H9 (cell line): ENCODE measurements around the gene DOCK10. TPM values are rescaled to one million over a fixed set of nuclear protein-coding genes. Genes with fewer than 3 reads are reported as not detected.

ENCODE experiments used
- DNase-seq: peaks from one replicate; pipeline ENCODE4 v3.0.0-alpha.2; 2017
- H2AFZ ChIP-seq: one replicate; pipeline ENCODE4 v1.6.1; 2013; ENCODE audit warnings: mild to moderate bottlenecking, low read length, control low read depth, moderate library complexity
- H2AK5ac ChIP-seq: 2 replicates; pipeline ENCODE4 v1.6.1; 2013; ENCODE audit warnings: low read length, control low read depth, mixed read lengths; ENCODE audit not compliant: insufficient read length
- H2BK120ac ChIP-seq: one replicate; pipeline ENCODE4 v1.6.1; 2013; ENCODE audit warnings: low read depth, mild to moderate bottlenecking, low read length, control low read depth, inconsistent platforms; ENCODE audit not compliant: poor library complexity, severe bottlenecking
- H2BK12ac ChIP-seq: 2 replicates; pipeline ENCODE4 v1.6.1; 2013; ENCODE audit warnings: low read length, control low read depth, mixed read lengths, low read depth; ENCODE audit not compliant: insufficient read length
- H2BK15ac ChIP-seq: 2 replicates; pipeline ENCODE4 v1.6.1; 2013; ENCODE audit warnings: low read depth, low read length, control low read depth
- H2BK20ac ChIP-seq: one replicate; pipeline ENCODE4 v1.6.1; 2013; ENCODE audit warnings: low read depth, mild to moderate bottlenecking, low read length, control low read depth, inconsistent platforms; ENCODE audit not compliant: poor library complexity, severe bottlenecking
- H2BK5ac ChIP-seq: 2 replicates; pipeline ENCODE4 v1.6.1; 2013; ENCODE audit warnings: low read length, control low read depth, mixed read lengths; ENCODE audit not compliant: insufficient read length
- H3K14ac ChIP-seq: 2 replicates; pipeline ENCODE4 v1.6.1; 2013; ENCODE audit warnings: low read length, control low read depth; ENCODE audit not compliant: insufficient read depth
- H3K18ac ChIP-seq: 2 replicates; pipeline ENCODE4 v1.6.1; 2013; ENCODE audit warnings: low read depth, mild to moderate bottlenecking, mixed read lengths, low read length, control low read depth; ENCODE audit not compliant: insufficient read length
- H3K23ac ChIP-seq: 2 replicates; pipeline ENCODE4 v1.6.1; 2013; ENCODE audit warnings: low read length, control low read depth, mixed read lengths, low read depth; ENCODE audit not compliant: insufficient read length
- H3K23me2 ChIP-seq: 2 replicates; pipeline ENCODE4 v1.6.1; 2013; ENCODE audit warnings: low read depth, mild to moderate bottlenecking, mixed read lengths, low read length, control low read depth; ENCODE audit not compliant: insufficient read length, poor library complexity, severe bottlenecking
- H3K27ac ChIP-seq: 2 replicates; pipeline ENCODE4 v1.5.1; 2013; ENCODE audit warnings: low read length, control low read depth, mixed read lengths, low read depth; ENCODE audit not compliant: insufficient read length
- H3K27me3 ChIP-seq: 2 replicates; pipeline ENCODE4 v1.6.1; 2013; ENCODE audit warnings: low read length, control low read depth, inconsistent platforms; ENCODE audit not compliant: insufficient read depth
- H3K4ac ChIP-seq: 2 replicates; pipeline ENCODE4 v1.6.1; 2013; ENCODE audit warnings: low read depth, mild to moderate bottlenecking, control low read depth, inconsistent platforms, low read length, moderate library complexity
- H3K4me1 ChIP-seq: 2 replicates; pipeline ENCODE4 v1.6.1; 2013; ENCODE audit warnings: low read length, control low read depth, inconsistent platforms; ENCODE audit not compliant: insufficient read depth
- H3K4me2 ChIP-seq: 2 replicates; pipeline ENCODE4 v1.6.1; 2013; ENCODE audit warnings: low read length, control low read depth, mixed read lengths; ENCODE audit not compliant: insufficient read length, insufficient read depth
- H3K56ac ChIP-seq: 2 replicates; pipeline ENCODE4 v1.6.1; 2013; ENCODE audit warnings: low read depth, mild to moderate bottlenecking, mixed read lengths, low read length, control low read depth; ENCODE audit not compliant: insufficient read length
- H3K79me1 ChIP-seq: 2 replicates; pipeline ENCODE4 v1.6.1; 2013; ENCODE audit warnings: low read depth, mild to moderate bottlenecking, moderate library complexity, low read length, control low read depth, inconsistent platforms; ENCODE audit not compliant: insufficient read depth, poor library complexity, severe bottlenecking
- H3K79me2 ChIP-seq: 2 replicates; pipeline ENCODE4 v1.6.1; 2013; ENCODE audit warnings: low read length, control low read depth, inconsistent platforms; ENCODE audit not compliant: insufficient read depth
- H3K9ac ChIP-seq: 2 replicates; pipeline ENCODE4 v1.6.1; 2013; ENCODE audit warnings: low read length, control low read depth, mixed read lengths; ENCODE audit not compliant: insufficient read length; ENCODE audit errors: extremely low read depth
- H3K9me3 ChIP-seq: one replicate; pipeline ENCODE4 v1.6.1; 2013; ENCODE audit warnings: low read depth, low read length, inconsistent platforms; ENCODE audit not compliant: control insufficient read depth
- H3T11ph ChIP-seq: one replicate; pipeline ENCODE4 v1.6.1; 2013; ENCODE audit warnings: mild to moderate bottlenecking, low read length, control low read depth, inconsistent platforms
- H4K20me1 ChIP-seq: one replicate; pipeline ENCODE4 v1.6.1; 2013; ENCODE audit not compliant: control insufficient read depth, insufficient read length, insufficient read depth
- H4K5ac ChIP-seq: 2 replicates; pipeline ENCODE4 v1.6.1; 2013; ENCODE audit warnings: low read depth, mild to moderate bottlenecking, mixed read lengths, low read length, control low read depth; ENCODE audit not compliant: insufficient read length
- H4K8ac ChIP-seq: replicated peaks from 2 replicates; pipeline ENCODE4 v1.6.1; 2013; ENCODE audit warnings: low read length, control low read depth, mixed read lengths, low read depth; ENCODE audit not compliant: insufficient read length
- H4K91ac ChIP-seq: 2 replicates; pipeline ENCODE4 v1.6.1; 2013; ENCODE audit warnings: low read depth, mild to moderate bottlenecking, moderate library complexity, mixed read lengths, low read length, control low read depth; ENCODE audit not compliant: insufficient read length
- H3K27ac Mint-ChIP-seq, 3 experiments: 2 replicates in 2 of 3; 3 replicates in 1 of 3; pipeline ENCODE4 v1.8.0; 2020 to 2021; ENCODE audit warnings: mixed read lengths in 3 of 3, mild to moderate bottlenecking in 1 of 3, moderate library complexity in 1 of 3
- H3K27me3 Mint-ChIP-seq: 2 replicates; pipeline ENCODE4 v1.8.0; 2021; ENCODE audit warnings: low read depth, mild to moderate bottlenecking, moderate library complexity, mixed read lengths
- H3K36me3 Mint-ChIP-seq, 3 experiments: 2 replicates in 2 of 3; 3 replicates in 1 of 3; pipeline ENCODE4 v1.8.0; 2020 to 2021; ENCODE audit warnings: low read depth in 3 of 3, mixed read lengths in 3 of 3; ENCODE audit not compliant: insufficient read depth in 1 of 3
- H3K4me1 Mint-ChIP-seq, 2 experiments: 2 replicates each; pipeline ENCODE4 v1.8.0; 2020; ENCODE audit warnings: mixed read lengths in 2 of 2
- H3K4me3 Mint-ChIP-seq, 2 experiments: 2 replicates in 1 of 2; 3 replicates in 1 of 2; pipeline ENCODE4 v1.8.0; 2020 to 2021; ENCODE audit warnings: mild to moderate bottlenecking in 2 of 2, mixed read lengths in 2 of 2, moderate library complexity in 1 of 2
- H3K9me3 Mint-ChIP-seq, 2 experiments: 2 replicates in 1 of 2; 3 replicates in 1 of 2; pipeline ENCODE4 v1.8.0; 2020; ENCODE audit warnings: mild to moderate bottlenecking in 2 of 2, mixed read lengths in 2 of 2, moderate library complexity in 1 of 2
- whole genome bisulfite sequencing: extraction: QIAGEN DNeasy Blood & Tissue Kit; methylation state at CpG from one replicate; pipeline ENCODE4 v1.1.7; 2013; ENCODE audit warnings: missing lambda C conversion rate, low lambda C conversion rate, mixed read lengths; ENCODE audit not compliant: insufficient read length; ENCODE audit errors: extremely low coverage; 5-methylcytosine and 5-hydroxymethylcytosine counted together
- total RNA-seq: library from RNA; stranded (reverse); gene quantifications from 2 replicates; pipeline ENCODE4 v1.2.1, GENCODE V29; 2021
- TF ChIP-seq, protein P1 (sequence below): fragments of 200-600 bp; sonication (generic); conservative IDR thresholded peaks from 3 replicates; pipeline ENCODE4 v1.8.0; 2021; ENCODE audit warnings: antibody characterized with exemption, mild to moderate bottlenecking

DOCK10 gene
- total RNA-seq, 1 experiment from 2014 or later, result 0.79 TPM

- Histone ChIP-seq H2BK15ac (no peak overlapping the region), H2BK120ac (no peak overlapping the region), H4K8ac (no peak overlapping the region), H3K23ac (no peak overlapping the region), H2AFZ (no peak overlapping the region), H3K14ac (no peak overlapping the region), H3K4me1 (no peaks in the 10 kb centered on the region), H3K9ac (no peak overlapping the region), H4K91ac (no peak overlapping the region), H3K4me2 (no peak overlapping the region), H4K5ac (no peak overlapping the region), H3K23me2 (no peaks in the 10 kb centered on the region), H3K18ac (no peak overlapping the region), H2AK5ac (no peak overlapping the region), H3K56ac (no peak overlapping the region), H3K79me2 (no peaks in the 10 kb centered on the region), H3K79me1 (no peaks in the 10 kb centered on the region), H3K27ac (no peak overlapping the region), H3K9me3 (no peaks in the 10 kb centered on the region), H2BK12ac (no peak overlapping the region), H2BK5ac (no peak overlapping the region), H4K20me1 (no peaks in the 10 kb centered on the region), H3T11ph (no peak overlapping the region), H3K4ac (no peak overlapping the region), H3K27me3 (no peaks in the 10 kb centered on the region), H2BK20ac (no peak overlapping the region)
- TF ChIP-seq, protein P1, sequence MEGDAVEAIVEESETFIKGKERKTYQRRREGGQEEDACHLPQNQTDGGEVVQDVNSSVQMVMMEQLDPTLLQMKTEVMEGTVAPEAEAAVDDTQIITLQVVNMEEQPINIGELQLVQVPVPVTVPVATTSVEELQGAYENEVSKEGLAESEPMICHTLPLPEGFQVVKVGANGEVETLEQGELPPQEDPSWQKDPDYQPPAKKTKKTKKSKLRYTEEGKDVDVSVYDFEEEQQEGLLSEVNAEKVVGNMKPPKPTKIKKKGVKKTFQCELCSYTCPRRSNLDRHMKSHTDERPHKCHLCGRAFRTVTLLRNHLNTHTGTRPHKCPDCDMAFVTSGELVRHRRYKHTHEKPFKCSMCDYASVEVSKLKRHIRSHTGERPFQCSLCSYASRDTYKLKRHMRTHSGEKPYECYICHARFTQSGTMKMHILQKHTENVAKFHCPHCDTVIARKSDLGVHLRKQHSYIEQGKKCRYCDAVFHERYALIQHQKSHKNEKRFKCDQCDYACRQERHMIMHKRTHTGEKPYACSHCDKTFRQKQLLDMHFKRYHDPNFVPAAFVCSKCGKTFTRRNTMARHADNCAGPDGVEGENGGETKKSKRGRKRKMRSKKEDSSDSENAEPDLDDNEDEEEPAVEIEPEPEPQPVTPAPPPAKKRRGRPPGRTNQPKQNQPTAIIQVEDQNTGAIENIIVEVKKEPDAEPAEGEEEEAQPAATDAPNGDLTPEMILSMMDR, result no peak
- WGBS, result no CpG with 5 or more reads among the region's 12 CpGs
- Mint-ChIP-seq H3K27me3 (no peaks in the 10 kb centered on the region), H3K27ac (no peak overlapping the region), H3K4me1 (no peaks in the 10 kb centered on the region; a peak in 1 of 4 replicates), H3K36me3 (no peaks in the 10 kb centered on the region), H3K4me3 (no peak overlapping the region), H3K9me3 (no peaks in the 10 kb centered on the region; a peak in 1 of 5 replicates)
- no peak for DNase-seq
Measured at GRCh38 chr2:224851811-224852210, 190.5 kb downstream of the DOCK10 start.
